GM18526 (cell line): ENCODE measurements around the gene SPRING1.

Source experiments
- POLR2A ChIP-seq: IDR thresholded peaks from 3 replicates; pipeline ENCODE4 v1.6.1; 2011; ENCODE audit not compliant: insufficient read length; ENCODE audit errors: extremely low read depth

SPRING1 gene

GRCh38 chr12:116737774-116738657 lies at the start of gene SPRING1, which contains the start of gene RNFT2:
Gene SPRING1 (minus strand): TSS chr12:116738069. CDS start chr12:116737900, 169 bp downstream.
Gene RNFT2 (plus strand): TSS chr12:116738315. CDS start chr12:116740498, 2,183 bp downstream.
- peak; percentile 92 for TF ChIP-seq POLR2A

- no peak for TF ChIP-seq POLR2A
Observed at GRCh38 chr12:116784238-116784612, 46.4 kb upstream of the SPRING1 start.

GRCh38 chr12:116783525-116784237 lies 45.8 kb upstream of the SPRING1 start:
- TF ChIP-seq POLR2A, result no peak

- no peak for TF ChIP-seq POLR2A
Observed at GRCh38 chr12:116780942-116781341, 43.1 kb upstream of the SPRING1 start.

- no peak for TF ChIP-seq POLR2A
Observed at GRCh38 chr12:116779597-116779996, 41.7 kb upstream of the SPRING1 start.

- no peak for TF ChIP-seq POLR2A
Observed at GRCh38 chr12:116777245-116777644, 39.4 kb upstream of the SPRING1 start.

GRCh38 chr12:116774020-116774419 lies 36.2 kb upstream of the SPRING1 start:
- TF ChIP-seq POLR2A, result no peak

GRCh38 chr12:116773276-116773731 lies 35.4 kb upstream of the SPRING1 start:
- no peak for TF ChIP-seq POLR2A

- TF ChIP-seq POLR2A, result no peak
Observed at GRCh38 chr12:116771651-116772050, 33.8 kb upstream of the SPRING1 start.

- no peak for TF ChIP-seq POLR2A
Observed at GRCh38 chr12:116766746-116767145, 28.9 kb upstream of the SPRING1 start.

GRCh38 chr12:116766285-116766684 lies 28.4 kb upstream of the SPRING1 start:
- TF ChIP-seq POLR2A, result no peak

GRCh38 chr12:116765271-116765670 lies 27.4 kb upstream of the SPRING1 start:
- TF ChIP-seq POLR2A, result no peak

- no peak for TF ChIP-seq POLR2A
Observed at GRCh38 chr12:116761499-116761898, 23.6 kb upstream of the SPRING1 start.

- TF ChIP-seq POLR2A, result no peak
Observed at GRCh38 chr12:116760622-116761020, 22.8 kb upstream of the SPRING1 start.

GRCh38 chr12:116759783-116760621 lies 22.1 kb upstream of the SPRING1 start:
- peak; percentile 28 for TF ChIP-seq POLR2A
